CD14-positive monocyte (primary cell): ENCODE measurements around the gene DOCK10. TPM values are rescaled to one million over a fixed set of nuclear protein-coding genes. Genes with fewer than 3 reads are reported as not detected.

ENCODE experiments used
- DNase-seq, 3 donors: peaks; one replicate each; pipeline ENCODE4 v3.0.0-alpha.2; 2011 to 2022
- H2AFZ ChIP-seq: 2 replicates; pipeline ENCODE4 v1.6.0; 2012; ENCODE audit warnings: mild to moderate bottlenecking, low read depth, low read length, inconsistent platforms; ENCODE audit not compliant: insufficient read depth, poor library complexity, severe bottlenecking
- H3K27ac ChIP-seq, 2 donors: 1 replicate in 1 of 2; 2 replicates in 1 of 2; pipeline ENCODE4 v1.5.1; 2012 to 2013; ENCODE audit warnings: low read length in 2 of 2, control low read depth in 1 of 2, inconsistent platforms in 1 of 2, low read depth in 1 of 2, mild to moderate bottlenecking in 1 of 2
- H3K27me3 ChIP-seq, 2 donors: one replicate each; pipeline versions ENCODE4 v1.6.0 to v1.6.1; 2011 to 2013; ENCODE audit warnings: low read length in 2 of 2; ENCODE audit not compliant: control insufficient read depth in 2 of 2, insufficient read depth in 2 of 2
- H3K36me3 ChIP-seq, 2 donors: replicated peaks in 1 of 2; 1 replicate in 1 of 2; 2 replicates in 1 of 2; pipeline versions ENCODE4 v1.5.1 to v1.6.1; 2012 to 2013; ENCODE audit warnings: low read length in 2 of 2, control low read depth in 1 of 2, inconsistent platforms in 1 of 2, mild to moderate bottlenecking in 1 of 2; ENCODE audit not compliant: insufficient read depth in 2 of 2, control insufficient read depth in 1 of 2
- H3K4me1 ChIP-seq, 2 donors: 1 replicate in 1 of 2; 2 replicates in 1 of 2; pipeline versions ENCODE4 v1.5.1 to v1.6.1; 2012 to 2013; ENCODE audit warnings: low read length in 2 of 2, control low read depth in 1 of 2, inconsistent platforms in 1 of 2, mild to moderate bottlenecking in 1 of 2, moderate library complexity in 1 of 2; ENCODE audit not compliant: insufficient read depth in 2 of 2, control insufficient read depth in 1 of 2
- H3K4me2 ChIP-seq: replicated peaks from 2 replicates; pipeline ENCODE3; 2012; ENCODE audit warnings: low read length, moderate library complexity, mild to moderate bottlenecking; ENCODE audit not compliant: poor library complexity, severe bottlenecking; ENCODE audit errors: extremely low read depth
- H3K4me3 ChIP-seq, 3 experiments: fragments of 200-600 bp in 1 of 3; sonication (generic) in 1 of 3; replicated peaks in 1 of 3; 1 replicate in 2 of 3; 2 replicates in 1 of 3; pipeline ENCODE4 v1.5.1; 2011 to 2013; ENCODE audit warnings: low read length in 3 of 3, mild to moderate bottlenecking in 3 of 3, control low read depth in 2 of 3, low read depth in 2 of 3, inconsistent platforms in 1 of 3, moderate library complexity in 1 of 3
- H3K79me2 ChIP-seq: 2 replicates; pipeline ENCODE4 v1.6.0; 2012; ENCODE audit warnings: mild to moderate bottlenecking, control low read depth, inconsistent platforms, low read length, moderate library complexity; ENCODE audit not compliant: insufficient read depth
- H3K9ac ChIP-seq: 2 replicates; pipeline ENCODE4 v1.6.0; 2017; ENCODE audit warnings: low read length, mild to moderate bottlenecking; ENCODE audit not compliant: insufficient read depth, poor library complexity, severe bottlenecking
- H3K9me3 ChIP-seq, 2 donors: replicated peaks in 1 of 2; 1 replicate in 1 of 2; 2 replicates in 1 of 2; pipeline versions ENCODE4 v1.5.1 to v1.6.1; 2012 to 2013; ENCODE audit warnings: low read length in 2 of 2, control low read depth in 1 of 2; ENCODE audit not compliant: control insufficient read depth in 1 of 2, insufficient read depth in 1 of 2
- H4K20me1 ChIP-seq: 2 replicates; pipeline ENCODE4 v1.6.0; 2012; ENCODE audit warnings: mild to moderate bottlenecking, low read length, control low read depth, moderate library complexity; ENCODE audit not compliant: insufficient read depth
- H3K27ac Mint-ChIP-seq, 7 donors: one replicate each; pipeline ENCODE4 v1.8.0; 2020; ENCODE audit warnings: mild to moderate bottlenecking in 7 of 7, mixed read lengths in 7 of 7, moderate library complexity in 6 of 7, inconsistent platforms in 2 of 7
- H3K27me3 Mint-ChIP-seq, 3 donors: one replicate each; pipeline ENCODE4 v1.8.0; 2021 to 2022; ENCODE audit warnings: low read depth in 3 of 3, mild to moderate bottlenecking in 3 of 3, mixed read lengths in 3 of 3, moderate library complexity in 3 of 3, inconsistent platforms in 1 of 3
- H3K36me3 Mint-ChIP-seq, 2 donors: one replicate each; pipeline ENCODE4 v1.8.0; 2020; ENCODE audit warnings: mixed read lengths in 2 of 2, inconsistent platforms in 1 of 2, mild to moderate bottlenecking in 1 of 2
- H3K4me1 Mint-ChIP-seq: one replicate; pipeline ENCODE4 v1.8.0; 2020; ENCODE audit warnings: mild to moderate bottlenecking, mixed read lengths
- H3K4me3 Mint-ChIP-seq, 2 donors: one replicate each; pipeline ENCODE4 v1.8.0; 2020; ENCODE audit warnings: mild to moderate bottlenecking in 2 of 2, mixed read lengths in 2 of 2, moderate library complexity in 1 of 2
- H3K9me3 Mint-ChIP-seq, 7 donors: one replicate each; pipeline ENCODE4 v1.8.0; 2020 to 2022; ENCODE audit warnings: mixed read lengths in 7 of 7, mild to moderate bottlenecking in 6 of 7, moderate library complexity in 6 of 7, inconsistent platforms in 2 of 7
- CTCF ChIP-seq: fragments of 200-600 bp; IDR thresholded peaks from one replicate; pipeline ENCODE4 v1.8.0; 2022; ENCODE audit warnings: antibody characterized with exemption, mild to moderate bottlenecking
- WGBS: methylation state at CpG from one replicate; pipeline ENCODE4 v1.1.5; 2013; ENCODE audit warnings: missing lambda C conversion rate; ENCODE audit not compliant: insufficient coverage; 5-methylcytosine and 5-hydroxymethylcytosine counted together
- intact Hi-C, 2 donors: fragments of 100-400 bp; cut with micrococcal nuclease; formaldehyde crosslinking; loops; one replicate each; pipeline versions ENCODE4 v1.15.0 to v1.15.1; 2023
- polyA plus RNA-seq, 3 donors: library from polyadenylated mRNA; depleted of rRNA in 1 of 3; unstranded in 2 of 3; stranded (reverse) in 1 of 3; fragments of 300-500 nt in 2 of 3; fragments of >200 nt in 1 of 3; fragmentation: Illumina TruSeq in 2 of 3; gene quantifications; 1 replicate in 2 of 3; 2 replicates in 1 of 3; pipeline ENCODE4 v1.2.3, GENCODE V29; 2012 to 2021

DOCK10 gene
- polyA plus RNA-seq, 3 donors = 9.5 to 30.9 (median 16.5) TPM

GRCh38 chr2:224843141-224843540 is 199.1 kb downstream of the DOCK10 start:
- Histone ChIP-seq H3K4me2 (no peak overlapping the region), H2AFZ (no peak overlapping the region), H3K9ac (no peak overlapping the region), H3K9me3 (no peaks in the 10 kb centered on the region), H3K36me3 (peaks cover 87 to 99% of the 10 kb centered on the region in 2 donors), H4K20me1 (no peaks in the 10 kb centered on the region), H3K79me2 (no peaks in the 10 kb centered on the region), H3K27me3 (no peaks in the 10 kb centered on the region), H3K27ac (no peak overlapping the region), H3K4me3 (no peak overlapping the region), H3K4me1 (no peaks in the 10 kb centered on the region)
- WGBS = 87% methylated on average over 2 of the region's 2 CpGs
- intact Hi-C loops = no loop called here
- no peak for DNase-seq
- Mint-ChIP-seq H3K27ac (peak overlapping the region in 4 of 7 donors; percentile 18 to 88 (median 46)), H3K4me3 (no peak overlapping the region), H3K27me3 (no peaks in the 10 kb centered on the region), H3K9me3 (peaks cover 0 to 8% (median 3%) of the 10 kb centered on the region in 7 donors), H3K4me1 (no peaks in the 10 kb centered on the region), H3K36me3 (peaks cover 83 to 96% of the 10 kb centered on the region in 2 donors)
- TF ChIP-seq CTCF = no peak

- Histone ChIP-seq H3K4me1 (no peaks in the 10 kb centered on the region), H3K9ac (no peak overlapping the region), H3K4me3 (no peak overlapping the region), H3K27me3 (no peaks in the 10 kb centered on the region), H4K20me1 (no peaks in the 10 kb centered on the region), H3K36me3 (peaks cover 87 to 99% of the 10 kb centered on the region in 2 donors), H3K27ac (peak overlapping the region in 1 of 2 donors; percentile 11), H3K4me2 (no peak overlapping the region), H2AFZ (no peak overlapping the region), H3K9me3 (no peaks in the 10 kb centered on the region), H3K79me2 (no peaks in the 10 kb centered on the region)
- no peak for TF ChIP-seq CTCF
- no peak overlapping the region for H3K27ac Mint-ChIP-seq
- WGBS = 90% methylated on average over 4 of the region's 4 CpGs
- intact Hi-C loops = no loop called here
- no peaks in the 10 kb centered on the region for H3K4me1 Mint-ChIP-seq
- peaks cover 82 to 96% of the 10 kb centered on the region in 2 donors for H3K36me3 Mint-ChIP-seq
- H3K9me3 Mint-ChIP-seq = peaks cover 0 to 8% (median 3%) of the 10 kb centered on the region in 7 donors
- DNase-seq = no peak
- H3K27me3 Mint-ChIP-seq = no peaks in the 10 kb centered on the region
- H3K4me3 Mint-ChIP-seq = no peak overlapping the region
Measured at GRCh38 chr2:224841910-224842309, 200.4 kb downstream of the DOCK10 start.
